SH-SY5Y (cell line): Measurements from ENCODE around the gene CERS2.

Experiments
- GATA2 ChIP-seq: IDR thresholded peaks from 2 replicates; pipeline ENCODE4 v1.6.1; 2011; ENCODE audit warnings: mild to moderate bottlenecking, low read depth, low read length
- GATA3 ChIP-seq: IDR thresholded peaks from 2 replicates; pipeline ENCODE4 v1.6.1; 2011; ENCODE audit warnings: low read depth, mild to moderate bottlenecking, low read length, moderate library complexity

- TF ChIP-seq GATA2 (no peak), GATA3 (no peak)
Observed at GRCh38 chr1:151000408-151000807, 25.8 kb upstream of the CERS2 start.
